Activated B cell treated with CpG ODN at 0.5 μM for 24 hours (primary cell): ENCODE data around the gene RDH13. TPM values are rescaled to one million over a fixed set of nuclear protein-coding genes. Genes with fewer than 3 reads are reported as not detected.

ENCODE experiments used
- ATAC-seq: fragments of 200-7000 bp; cut with Tn5 transposase; one replicate; pipeline ENCODE4 v1.10.0; 2021; ENCODE audit warnings: low read depth, mild to moderate bottlenecking, moderate library complexity
- CTCF ChIA-PET: fragments of 350-600 bp; sonication (Branson Sonifier 250); formaldehyde crosslinking; loops from one replicate; lab custom pipeline; 2021; ENCODE audit warnings: antibody characterized with exemption; lab: Charles Lee
- POLR2A ChIA-PET: fragments of 350-600 bp; sonication (Branson Sonifier 250); formaldehyde crosslinking; loops from one replicate; lab custom pipeline; 2021; ENCODE audit warnings: antibody characterized with exemption; lab: Charles Lee
- DNase-seq: peaks from one replicate; pipeline ENCODE4 v3.0.0; 2022
- H3K27ac Mint-ChIP-seq: one replicate; pipeline ENCODE4 v1.8.0; 2020; ENCODE audit warnings: mixed read lengths
- H3K27me3 Mint-ChIP-seq: one replicate; pipeline ENCODE4 v1.8.0; 2021; ENCODE audit warnings: mixed read lengths
- H3K36me3 Mint-ChIP-seq: one replicate; pipeline ENCODE4 v1.8.0; 2021; ENCODE audit warnings: low read depth, mixed read lengths
- H3K4me1 Mint-ChIP-seq: one replicate; pipeline ENCODE4 v1.8.0; 2021; ENCODE audit warnings: mixed read lengths
- H3K4me3 Mint-ChIP-seq: one replicate; pipeline ENCODE4 v1.8.0; 2020; ENCODE audit warnings: mild to moderate bottlenecking, mixed read lengths
- H3K9me3 Mint-ChIP-seq: one replicate; pipeline ENCODE4 v1.8.0; 2020; ENCODE audit warnings: mixed read lengths
- CTCF ChIP-seq: fragments of 200-600 bp; IDR thresholded peaks from one replicate; pipeline ENCODE4 v1.8.0; 2022; ENCODE audit warnings: antibody characterized with exemption, mild to moderate bottlenecking
- intact Hi-C: fragments of 100-400 bp; cut with micrococcal nuclease; formaldehyde crosslinking; loops from one replicate; pipeline ENCODE4 v1.15.1; 2024
- total RNA-seq: library from RNA; stranded (reverse); gene quantifications from 2 replicates; pipeline ENCODE4 v1.2.3, GENCODE V29; 2022

The RDH13 gene
- total RNA-seq, 1 donor from 2014 or later: 12.4 TPM

GRCh38 chr19:55076321-55076720 is 13.4 kb upstream of the RDH13 start:
- peaks cover 53% of the 10 kb centered on the region for H3K27me3 Mint-ChIP-seq
- intact Hi-C loops: no loop called here
- H3K4me1 Mint-ChIP-seq: peaks cover 18% of the 10 kb centered on the region
- ATAC-seq (no peak), DNase-seq (no peak)
- no peak for TF ChIP-seq CTCF
- H3K9me3 Mint-ChIP-seq: peaks cover 4% of the 10 kb centered on the region
- no peaks in the 10 kb centered on the region for H3K36me3 Mint-ChIP-seq
- H3K27ac Mint-ChIP-seq: no peak overlapping the region
- ChIA-PET CTCF (no interaction called here), POLR2A (no interaction called here)
- H3K4me3 Mint-ChIP-seq: no peak overlapping the region

GRCh38 chr19:55075371-55075998 is 12.5 kb upstream of the RDH13 start, which contains the start of gene EPS8L1:
Gene EPS8L1 (plus strand): TSS chr19:55075869. CDS start chr19:55076445, 576 bp downstream.
- no peak for TF ChIP-seq CTCF
- no peak for ATAC-seq
- CTCF ChIA-PET: no interaction called here

GRCh38 chr19:55071913-55072312 is 9.0 kb upstream of the RDH13 start:
- peaks cover 53% of the 10 kb centered on the region for H3K27me3 Mint-ChIP-seq
- no peak for ATAC-seq
- no peak for DNase-seq
- H3K4me1 Mint-ChIP-seq: peaks cover 7% of the 10 kb centered on the region
- H3K36me3 Mint-ChIP-seq: no peaks in the 10 kb centered on the region
- intact Hi-C loops: no loop called here
- no peak overlapping the region for H3K27ac Mint-ChIP-seq
- no peak overlapping the region for H3K4me3 Mint-ChIP-seq
- CTCF ChIA-PET: no interaction called here
- TF ChIP-seq CTCF: no peak
- POLR2A ChIA-PET: no interaction called here
- H3K9me3 Mint-ChIP-seq: peaks cover 4% of the 10 kb centered on the region

More at GRCh38 chr19:55075371-55075998, 12.5 kb upstream of the RDH13 start, which contains the start of gene EPS8L1:
- intact Hi-C loops: no loop called here
- H3K36me3 Mint-ChIP-seq: no peaks in the 10 kb centered on the region
- DNase-seq: no peak
- no peak within 1 kb of the TSS for H3K27ac Mint-ChIP-seq
- POLR2A ChIA-PET: no interaction called here
- peaks cover 49% of the 10 kb centered on the region for H3K27me3 Mint-ChIP-seq
- peaks cover 4% of the 10 kb centered on the region for H3K9me3 Mint-ChIP-seq
- no peak within 1 kb of the TSS for H3K4me3 Mint-ChIP-seq
- H3K4me1 Mint-ChIP-seq: peaks cover 11% of the 10 kb centered on the region

GRCh38 chr19:55071129-55071502 is 8.2 kb upstream of the RDH13 start:
- peaks cover 57% of the 10 kb centered on the region for H3K27me3 Mint-ChIP-seq
- intact Hi-C loops: no loop called here
- POLR2A ChIA-PET: no interaction called here
- no peak overlapping the region for H3K4me3 Mint-ChIP-seq
- H3K9me3 Mint-ChIP-seq: peaks cover 4% of the 10 kb centered on the region
- no peaks in the 10 kb centered on the region for H3K36me3 Mint-ChIP-seq
- peaks cover 7% of the 10 kb centered on the region for H3K4me1 Mint-ChIP-seq
- ATAC-seq (no peak), DNase-seq (no peak)
- CTCF ChIA-PET: no interaction called here
- TF ChIP-seq CTCF: no peak
- no peak overlapping the region for H3K27ac Mint-ChIP-seq

- TF ChIP-seq CTCF: no peak
- ATAC-seq: no peak
- Mint-ChIP-seq H3K4me1 (peaks cover 7% of the 10 kb centered on the region), H3K27me3 (peaks cover 55% of the 10 kb centered on the region), H3K36me3 (no peaks in the 10 kb centered on the region), H3K9me3 (peaks cover 4% of the 10 kb centered on the region), H3K27ac (no peak overlapping the region), H3K4me3 (no peak overlapping the region)
- DNase-seq: no peak
- CTCF ChIA-PET: interaction anchor here (0.6 kb wide), 1 partner anchor 18 kb away, joined by 3 read pairs; no protein-coding TSS in a partner anchor
- intact Hi-C loops: no loop called here
- POLR2A ChIA-PET: no interaction called here
These were observed 7.6 kb upstream of the RDH13 start for GRCh38 chr19:55070466-55071128.
